Measurements from ENCODE around the gene MRGPRD. TPM values are rescaled to one million over a fixed set of nuclear protein-coding genes. Genes with fewer than 3 reads are reported as not detected.
"Not testable (repeated sequence)": the region's sequence is repeated elsewhere in the genome, so short reads cannot be mapped to it uniquely, and the experiment has no call there.

The MRGPRD gene
- total RNA-seq, 1 donor, result not detected

- no peak for TF ChIP-seq CTCF (IDR thresholded peaks at IDR 0.05; ENCODE audit: insufficient read depth, low read length)
- no peak overlapping the region for H3K4me3 ChIP-seq (ENCODE audit: low read depth, low read length)
- DNase-seq (ENCODE audit: low read depth), result no peak
These were observed 2.8 kb downstream of the MRGPRD start for GRCh38 chr11:68977781-68978625.

GRCh38 chr11:68976563-68976962, 4.2 kb downstream of the MRGPRD start:
- peak; percentile 58 for DNase-seq (ENCODE audit: low read depth)
- TF ChIP-seq CTCF (IDR thresholded peaks at IDR 0.05; ENCODE audit: insufficient read depth, low read length), result no peak
- H3K4me3 ChIP-seq (ENCODE audit: low read depth, low read length), result no peak overlapping the region

GRCh38 chr11:68976095-68976494, 4.7 kb downstream of the MRGPRD start:
- DNase-seq (ENCODE audit: low read depth), result no peak
- no peak overlapping the region for H3K4me3 ChIP-seq (ENCODE audit: low read depth, low read length)
- no peak for TF ChIP-seq CTCF (IDR thresholded peaks at IDR 0.05; ENCODE audit: insufficient read depth, low read length)

- TF ChIP-seq CTCF (IDR thresholded peaks at IDR 0.05; ENCODE audit: insufficient read depth, low read length), result no peak
- no peak for DNase-seq (ENCODE audit: low read depth)
These were observed 6.2 kb downstream of the MRGPRD start for GRCh38 chr11:68974421-68975194.

GRCh38 chr11:68973706-68974105, 7.1 kb downstream of the MRGPRD start:
- DNase-seq (ENCODE audit: low read depth); H3K4me3 ChIP-seq (ENCODE audit: low read depth, low read length): not testable (repeated sequence)

More at GRCh38 chr11:68974421-68975194, 6.2 kb downstream of the MRGPRD start:
- no peak overlapping the region for H3K4me3 ChIP-seq (ENCODE audit: low read depth, low read length)

- no peak for TF ChIP-seq CTCF (IDR thresholded peaks at IDR 0.05; ENCODE audit: insufficient read depth, low read length)
- no peak overlapping the region for H3K4me3 ChIP-seq (ENCODE audit: low read depth, low read length)
- no peak for DNase-seq (ENCODE audit: low read depth)
These were observed 7.6 kb downstream of the MRGPRD start for GRCh38 chr11:68973219-68973618.

GRCh38 chr11:68970921-68971636, 9.7 kb downstream of the MRGPRD start:
- DNase-seq (ENCODE audit: low read depth), result no peak
- no peak for TF ChIP-seq CTCF (IDR thresholded peaks at IDR 0.05; ENCODE audit: insufficient read depth, low read length)
- H3K4me3 ChIP-seq (ENCODE audit: low read depth, low read length), result no peak overlapping the region

Measured in fibroblast of the aortic adventitia (primary cell).